ENCODE measurements around the gene AP5M1. TPM values are rescaled to one million over a fixed set of nuclear protein-coding genes. Genes with fewer than 3 reads are reported as not detected.
A peak's percentile ranks its signal among the peaks of the same experiment; 100 is the strongest.
"Not testable (repeated sequence)": the region's sequence is repeated elsewhere in the genome, so short reads cannot be mapped to it uniquely, and the experiment has no call there.

Gene AP5M1
- total RNA-seq: 20.2 TPM

DNA sequence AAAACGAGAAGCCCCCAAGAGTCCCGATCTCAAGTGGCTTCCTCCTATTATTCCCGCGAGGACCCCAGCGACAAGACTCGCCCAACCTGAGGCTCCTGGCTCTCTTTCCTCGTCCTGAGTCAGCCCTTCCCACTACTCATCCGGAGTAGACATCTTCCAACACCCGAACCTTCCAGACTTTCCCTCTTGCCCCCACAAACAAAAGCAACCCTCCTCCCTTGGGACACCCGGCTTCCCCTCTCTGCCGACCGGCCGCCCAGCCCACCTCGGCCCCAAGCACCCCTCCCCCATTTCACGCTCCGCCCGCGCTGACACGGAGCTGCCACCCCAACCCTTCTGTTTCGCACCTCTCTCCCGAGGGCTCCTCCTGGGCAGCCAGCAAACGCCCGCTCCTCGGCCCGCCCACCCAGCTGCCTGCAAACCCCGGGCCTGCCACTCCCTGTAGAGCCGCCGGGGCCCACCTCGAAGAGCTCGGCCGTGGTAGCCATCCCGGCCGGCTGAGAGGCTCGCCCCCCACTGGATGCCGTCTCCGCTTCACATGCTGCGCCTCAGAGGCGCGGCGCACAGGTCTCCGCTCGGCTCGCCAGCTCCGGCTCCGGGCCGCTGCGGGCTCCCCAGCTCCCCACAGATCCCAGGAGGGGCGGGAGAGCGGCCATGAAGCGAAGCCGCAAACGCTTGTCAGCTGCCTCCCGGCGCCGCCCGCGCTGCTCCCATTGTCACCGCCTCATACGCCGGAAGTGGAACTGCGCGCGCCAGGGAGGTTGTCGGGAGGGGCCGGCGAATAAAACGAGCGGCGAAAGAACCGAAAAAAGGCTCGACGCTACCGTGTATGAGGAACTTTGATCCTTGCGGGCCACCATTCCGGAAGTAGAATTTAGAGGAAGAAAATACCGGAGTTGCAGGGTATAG, at the start of gene AP5M1, which contains the start of gene EXOC5:
Gene AP5M1 (plus strand): TSS at position 811 of the 909 bp plus-strand sequence. CDS start 344 bp downstream, outside the sequence.
Gene EXOC5 (minus strand): TSS at position 745 of the 909 bp plus-strand sequence. CDS start 257 bp downstream, at position 488.
- ATAC-seq: peak; percentile 94
- DNase-seq (ENCODE audit: low spot score): peak; percentile 95

DNA sequence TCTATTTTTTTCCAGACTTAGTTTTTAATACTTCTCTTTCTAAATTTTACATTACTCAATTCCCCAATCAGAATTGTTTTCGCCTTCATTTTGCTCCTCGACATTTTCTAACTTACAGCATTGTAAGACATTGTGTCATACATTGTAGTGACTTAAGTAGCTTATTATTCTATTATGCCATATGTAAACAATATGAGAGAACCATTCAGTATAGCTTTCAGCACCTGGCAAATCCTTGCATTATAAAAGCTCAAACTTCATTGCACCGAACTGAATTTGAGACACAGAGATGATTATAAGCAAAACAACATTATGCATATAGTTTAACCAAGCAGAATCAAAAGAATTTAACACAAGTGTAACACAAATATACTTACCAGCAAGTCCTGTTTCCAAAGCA, 46.8 kb upstream of the AP5M1 start:
- DNase-seq (ENCODE audit: low spot score): no peak
- no peak for ATAC-seq

GRCh38 chr14:57227083-57227482, 41.7 kb upstream of the AP5M1 start:
- no peak for DNase-seq (ENCODE audit: low spot score)
- ATAC-seq: no peak

- ATAC-seq; DNase-seq (ENCODE audit: low spot score): not testable (repeated sequence)
These were observed 40.5 kb upstream of the AP5M1 start for GRCh38 chr14:57228320-57228719.

DNA sequence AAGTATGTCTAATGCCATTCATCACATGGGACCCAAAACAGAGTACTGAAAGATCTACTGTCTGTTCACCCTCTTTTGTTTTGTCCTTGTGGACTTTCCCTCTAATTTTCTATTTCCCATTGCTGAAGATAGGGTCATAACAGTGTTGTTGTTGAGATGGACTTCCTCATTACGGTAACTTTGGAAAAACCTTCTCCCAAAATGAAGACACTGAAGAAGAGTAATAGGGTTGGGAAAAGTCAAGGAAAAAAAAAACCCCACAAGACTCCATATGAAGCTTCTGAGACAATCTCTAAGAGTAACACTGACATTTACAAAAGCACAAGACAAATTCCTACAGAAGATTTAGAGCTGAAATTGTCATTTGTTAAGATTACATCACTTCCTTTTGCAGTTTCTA, 36.8 kb upstream of the AP5M1 start:
- no peak for DNase-seq (ENCODE audit: low spot score)
- no peak for ATAC-seq

GRCh38 chr14:57240115-57240514, 28.7 kb upstream of the AP5M1 start:
- not testable (repeated sequence) for DNase-seq (ENCODE audit: low spot score); ATAC-seq

- DNase-seq (ENCODE audit: low spot score) (no peak), ATAC-seq (no peak)
These were observed 25.5 kb upstream of the AP5M1 start for GRCh38 chr14:57243320-57243719.

- no peak for DNase-seq (ENCODE audit: low spot score)
- ATAC-seq: no peak
These were observed 24.7 kb upstream of the AP5M1 start for GRCh38 chr14:57244106-57244505.

- DNase-seq (ENCODE audit: low spot score) (no peak), ATAC-seq (no peak)
These were observed 22.8 kb upstream of the AP5M1 start for GRCh38 chr14:57245941-57246340.

DNA sequence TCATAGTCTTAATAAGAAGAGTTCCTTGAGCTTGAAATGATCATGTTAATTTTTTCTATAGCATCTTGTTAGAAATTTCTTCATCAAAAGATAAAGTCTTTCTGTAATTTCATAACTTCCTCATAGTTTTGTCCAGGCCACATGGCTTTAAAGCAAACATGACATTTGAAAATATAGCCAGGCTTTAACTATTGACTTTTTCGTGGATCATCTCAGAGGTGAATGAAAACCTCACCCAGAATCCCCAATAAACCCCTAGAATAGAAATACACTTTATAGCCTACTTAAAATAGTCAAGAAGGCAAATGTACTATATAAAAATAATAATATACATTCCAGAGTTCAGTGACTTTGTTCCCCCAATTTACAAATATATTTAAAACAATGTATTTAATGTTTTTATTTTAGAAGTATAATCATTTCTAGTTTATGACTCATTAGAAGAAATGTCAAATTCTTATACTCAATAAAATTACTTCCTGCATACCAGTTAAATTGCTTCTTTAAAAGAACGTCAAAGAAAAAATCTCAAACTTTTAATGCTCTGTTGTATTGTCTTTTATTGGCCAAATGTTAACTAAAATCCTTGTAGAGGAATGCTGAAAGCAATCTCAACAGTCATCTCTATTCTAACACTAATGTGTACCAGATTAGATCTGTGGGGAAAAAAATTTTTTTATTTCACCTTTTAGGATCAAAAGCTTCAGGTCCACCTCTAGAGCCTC, 21.7 kb upstream of the AP5M1 start:
- no peak for DNase-seq (ENCODE audit: low spot score)
- no peak for ATAC-seq

DNA sequence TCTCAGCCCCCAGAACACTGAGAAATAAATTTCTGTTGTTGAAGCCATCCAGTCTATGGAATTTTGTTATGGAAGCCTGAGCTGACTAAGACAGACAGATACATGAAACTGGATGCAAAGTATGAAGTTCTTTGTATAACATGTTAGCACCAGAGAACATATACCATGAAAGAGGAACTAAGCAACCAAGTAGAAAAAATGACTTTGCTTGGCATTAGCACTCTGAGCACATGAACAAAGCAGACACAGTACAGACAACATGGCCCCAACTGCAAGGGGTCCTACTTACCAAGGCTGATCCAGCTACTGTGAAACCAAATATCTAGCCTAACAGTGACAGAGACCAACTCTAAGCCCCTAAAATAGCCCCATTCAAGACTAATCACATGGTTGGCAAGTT, 13.9 kb upstream of the AP5M1 start:
- ATAC-seq (no peak), DNase-seq (ENCODE audit: low spot score) (no peak)

- not testable (repeated sequence) for ATAC-seq; DNase-seq (ENCODE audit: low spot score)
These were observed 10.6 kb upstream of the AP5M1 start for GRCh38 chr14:57258221-57258620.

DNA sequence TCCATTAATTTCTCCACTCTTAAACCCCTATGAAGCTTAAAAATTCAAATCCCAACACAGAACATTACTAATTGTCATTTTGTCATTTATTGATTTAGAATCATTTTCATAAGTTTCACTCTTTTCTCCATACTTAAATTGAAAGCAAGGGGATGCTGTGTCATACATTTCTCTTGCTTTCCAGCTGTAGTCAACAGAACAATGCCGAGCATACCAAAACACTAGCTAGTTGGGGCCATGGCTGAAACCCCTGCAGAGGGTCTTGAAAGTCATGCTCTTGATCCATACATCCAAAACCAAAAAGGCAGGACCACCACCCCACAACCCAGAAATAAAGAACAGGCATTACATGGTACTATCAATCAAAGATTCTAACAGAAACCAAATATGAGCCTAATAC, 9.1 kb upstream of the AP5M1 start:
- ATAC-seq: no peak
- DNase-seq (ENCODE audit: low spot score): no peak

DNA sequence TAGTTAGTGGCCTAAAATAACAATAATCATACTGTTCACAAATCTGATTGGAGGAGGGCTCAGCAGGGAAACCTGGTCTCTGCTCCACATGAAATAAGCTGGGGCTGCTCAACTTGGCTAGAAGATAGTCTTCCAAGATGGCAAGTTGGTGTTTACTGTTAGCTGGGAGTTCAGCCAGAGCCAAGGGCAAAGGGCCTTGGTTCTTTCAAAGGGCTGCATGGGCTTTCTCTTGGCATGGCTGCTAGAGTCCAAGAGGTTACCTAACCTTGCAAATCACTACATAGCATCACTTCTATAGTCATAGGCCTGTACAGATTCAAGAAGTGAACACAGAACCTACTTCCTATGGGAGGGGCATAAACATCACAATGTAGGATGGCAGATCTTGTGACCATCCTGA, 7.2 kb upstream of the AP5M1 start:
- peak; percentile 99 for ATAC-seq
- DNase-seq (ENCODE audit: low spot score): peak; percentile 83

DNA sequence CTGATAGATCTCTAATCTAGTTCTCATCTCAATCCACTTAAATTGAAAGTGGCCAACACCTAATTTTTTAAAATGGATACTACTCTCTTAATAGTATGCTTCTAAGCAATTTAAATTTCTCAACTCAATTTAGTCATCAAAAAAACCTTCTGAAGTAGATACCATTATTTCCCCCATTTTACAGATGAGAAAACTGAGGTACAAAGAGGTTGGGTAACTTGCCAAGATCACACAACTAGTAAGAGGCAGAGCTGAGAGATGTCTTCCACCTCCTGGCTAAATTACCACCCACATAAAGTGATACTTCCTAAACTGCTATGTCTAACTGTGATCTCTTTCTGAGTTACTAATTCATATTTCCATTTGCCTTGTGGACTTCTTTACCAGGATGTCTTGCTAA, 6.7 kb upstream of the AP5M1 start:
- DNase-seq (ENCODE audit: low spot score): no peak

GRCh38 chr14:57266065-57266464, 2.7 kb upstream of the AP5M1 start:
- ATAC-seq (no peak), DNase-seq (ENCODE audit: low spot score) (no peak)

More for the DNA sequence above, 6.7 kb upstream of the AP5M1 start:
- no peak for ATAC-seq

DNA sequence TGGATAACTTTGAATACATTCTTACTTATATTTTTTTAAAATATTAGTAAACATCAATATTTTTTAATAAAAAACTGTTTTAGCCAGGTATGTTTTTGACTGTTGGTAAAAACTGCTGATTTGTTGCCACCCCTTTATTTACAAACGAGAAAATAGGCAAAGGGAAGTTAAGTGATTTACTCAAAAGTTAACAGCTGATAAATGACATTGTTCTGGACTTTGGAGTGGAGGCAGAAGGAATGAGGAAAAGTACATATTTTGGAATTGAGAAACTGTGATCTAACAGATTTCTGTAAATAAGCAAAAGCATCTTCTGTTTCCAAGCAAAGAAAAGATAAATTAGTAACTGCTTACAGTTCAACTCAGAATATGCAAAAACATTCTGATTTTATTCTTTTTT, 4.5 kb downstream of the AP5M1 start:
- no peak for ATAC-seq
- no peak for DNase-seq (ENCODE audit: low spot score)

GRCh38 chr14:57274551-57274950, 5.8 kb downstream of the AP5M1 start:
- DNase-seq (ENCODE audit: low spot score): no peak
- ATAC-seq: no peak

DNA sequence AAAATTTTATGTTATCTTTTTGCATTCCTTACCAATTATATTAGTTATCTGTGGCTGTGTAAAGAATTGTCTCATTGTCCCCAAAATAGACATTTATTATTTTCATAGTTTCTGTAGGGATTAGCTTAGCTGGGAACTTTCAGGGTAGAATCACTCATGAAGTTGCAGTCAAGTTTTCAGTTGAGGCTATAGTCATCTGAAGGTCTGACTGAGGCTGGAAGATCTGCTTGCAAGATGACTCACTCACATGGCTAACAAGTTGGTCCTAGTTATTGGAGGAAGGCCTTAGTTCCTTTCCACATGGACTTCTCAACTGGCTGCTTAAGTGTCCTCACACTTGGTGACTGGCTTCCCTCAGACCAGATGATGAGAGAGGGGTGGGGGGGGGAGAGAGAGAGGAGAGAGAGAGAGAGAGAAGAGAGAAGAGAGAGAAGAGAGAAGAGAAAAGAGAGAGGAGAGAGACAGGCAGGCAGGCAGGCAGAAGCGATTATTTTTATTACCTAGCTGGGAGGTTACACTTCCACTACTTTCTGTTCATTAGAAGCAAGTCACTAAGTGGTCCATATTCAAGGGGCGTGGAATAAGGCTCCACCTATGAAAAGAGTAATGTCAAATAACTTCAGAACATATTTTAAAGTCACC, 6.4 kb downstream of the AP5M1 start:
- ATAC-seq: no peak

DNA sequence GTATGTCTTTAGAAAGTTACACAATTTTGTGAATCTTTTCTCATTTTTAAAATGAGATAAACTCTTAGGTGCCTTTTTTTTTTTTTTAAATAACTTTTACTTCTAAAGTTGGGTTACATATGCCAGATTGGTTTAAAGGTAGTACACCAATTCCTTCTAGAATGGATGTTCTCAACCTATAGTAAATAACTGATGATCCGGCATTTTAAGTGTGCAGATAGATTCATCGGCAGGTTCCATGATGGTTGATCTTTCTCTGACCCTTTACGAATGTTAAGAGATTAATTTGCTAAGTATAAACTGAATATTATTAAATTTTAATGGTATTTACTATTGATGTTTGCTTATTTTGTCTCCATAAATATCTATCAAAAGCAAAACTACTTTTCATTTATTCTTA, 8.3 kb downstream of the AP5M1 start:
- ATAC-seq: no peak
- DNase-seq (ENCODE audit: low spot score): no peak

More for the DNA sequence above, 6.4 kb downstream of the AP5M1 start:
- no peak for DNase-seq (ENCODE audit: low spot score)

DNA sequence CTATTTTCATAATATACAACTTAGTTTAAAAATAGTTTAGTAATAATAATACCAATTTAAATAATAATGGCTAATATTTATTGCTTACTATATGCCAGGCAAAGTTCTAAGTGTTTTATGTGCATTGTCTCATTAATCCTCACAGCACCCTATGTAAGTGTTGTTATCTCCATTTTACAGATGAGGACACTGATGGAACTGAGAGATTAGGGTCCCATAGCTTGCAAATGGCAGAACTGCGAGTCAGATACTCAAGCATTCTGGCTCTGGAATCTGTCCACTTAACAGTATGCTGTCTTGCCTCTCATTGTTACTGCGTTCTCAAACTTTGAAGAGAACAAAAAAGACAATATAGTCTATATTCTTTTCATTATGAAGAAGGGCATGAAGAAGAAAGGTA, 19.0 kb downstream of the AP5M1 start:
- no peak for ATAC-seq
- no peak for DNase-seq (ENCODE audit: low spot score)

All from left lobe of liver (tissue), 2 donors.